HS-5 (cell line): ENCODE results near the gene KRTAP5-10.
"Not testable (repeated sequence)": the region's sequence is repeated elsewhere in the genome, so short reads cannot be mapped to it uniquely, and the experiment has no call there.

Experiments used
- DNase-seq: peaks from one replicate; pipeline ENCODE4 v3.0.0-alpha.2; 2012; ENCODE audit warnings: low read depth

Gene KRTAP5-10, protein sequence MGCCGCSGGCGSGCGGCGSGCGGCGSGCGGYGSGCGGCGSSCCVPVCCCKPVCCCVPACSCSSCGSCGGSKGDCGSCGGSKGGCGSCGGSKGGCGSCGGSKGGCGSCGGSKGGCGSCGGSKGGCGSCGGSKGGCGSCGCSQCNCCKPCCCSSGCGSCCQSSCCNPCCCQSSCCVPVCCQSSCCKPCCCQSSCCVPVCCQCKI

DNA sequence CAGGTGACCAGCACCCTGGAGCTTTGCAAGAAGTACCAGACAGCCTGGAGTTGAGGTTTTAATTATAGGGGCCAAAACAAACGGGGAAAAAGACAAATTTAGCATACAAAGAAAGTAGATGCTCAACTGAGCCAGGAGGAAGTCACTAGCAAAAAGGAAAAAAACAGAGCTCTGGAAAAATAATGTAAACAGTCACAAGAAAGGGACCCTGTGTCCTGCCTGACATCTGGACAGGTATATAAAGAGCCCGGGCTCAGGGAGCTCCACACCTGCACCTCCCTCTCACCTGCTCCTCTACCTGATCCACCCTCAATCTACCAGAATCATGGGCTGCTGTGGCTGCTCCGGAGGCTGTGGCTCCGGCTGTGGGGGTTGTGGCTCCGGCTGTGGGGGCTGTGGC, at the start of gene KRTAP5-10:
Gene KRTAP5-10 (plus strand): TSS at position 301 of the 400 bp plus-strand sequence. CDS start 25 bp downstream, at position 326.
- no peak for DNase-seq

DNA sequence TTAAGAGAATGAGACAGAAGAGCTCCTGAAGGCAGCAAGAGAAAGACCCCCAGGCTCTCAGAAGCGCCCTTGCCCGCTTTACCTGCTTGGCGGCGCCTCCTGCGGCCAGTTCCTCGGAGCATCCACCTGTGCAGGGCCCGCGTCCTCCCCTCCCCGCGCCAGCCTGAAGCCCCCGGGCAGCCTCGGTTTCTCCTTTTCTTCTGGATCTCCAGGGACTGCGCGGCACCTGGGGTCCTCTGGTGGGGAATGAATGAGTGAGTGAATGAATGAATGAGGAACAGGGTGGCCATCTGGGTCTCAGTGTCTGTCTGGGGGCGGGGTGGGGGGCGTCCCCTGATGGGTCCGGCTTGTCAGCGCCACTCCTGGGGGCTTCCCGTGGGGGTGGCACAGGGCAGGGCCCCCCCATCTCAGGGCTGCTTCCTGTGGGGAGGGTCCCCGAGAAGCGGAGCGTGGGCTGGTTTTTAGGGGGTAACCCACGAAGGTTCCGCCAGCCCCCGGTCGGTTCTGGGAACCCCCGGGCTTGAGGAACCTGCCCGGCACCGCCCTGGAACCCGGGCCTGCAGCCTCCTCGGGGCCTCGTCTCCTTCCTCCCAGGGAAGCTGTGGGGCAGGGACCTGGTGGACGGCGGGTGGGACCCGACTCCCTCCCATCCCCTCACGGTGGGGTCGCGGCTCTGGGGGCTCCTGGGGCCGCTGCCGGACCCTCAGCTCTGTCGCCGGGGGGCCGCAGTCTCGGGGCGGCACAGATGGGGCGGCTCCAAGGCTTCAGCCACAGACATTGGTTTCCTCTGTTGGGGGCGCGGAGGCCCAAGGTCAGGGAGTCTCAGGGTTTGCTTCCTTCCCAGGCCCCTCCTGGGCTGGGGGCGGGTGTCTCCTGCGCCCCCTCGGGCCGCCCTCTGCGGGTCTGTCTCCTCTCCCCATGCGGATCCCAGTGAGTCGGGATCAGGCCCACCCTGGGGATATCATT, 46.6 kb upstream of the KRTAP5-10 start:
- DNase-seq, result no peak

DNA sequence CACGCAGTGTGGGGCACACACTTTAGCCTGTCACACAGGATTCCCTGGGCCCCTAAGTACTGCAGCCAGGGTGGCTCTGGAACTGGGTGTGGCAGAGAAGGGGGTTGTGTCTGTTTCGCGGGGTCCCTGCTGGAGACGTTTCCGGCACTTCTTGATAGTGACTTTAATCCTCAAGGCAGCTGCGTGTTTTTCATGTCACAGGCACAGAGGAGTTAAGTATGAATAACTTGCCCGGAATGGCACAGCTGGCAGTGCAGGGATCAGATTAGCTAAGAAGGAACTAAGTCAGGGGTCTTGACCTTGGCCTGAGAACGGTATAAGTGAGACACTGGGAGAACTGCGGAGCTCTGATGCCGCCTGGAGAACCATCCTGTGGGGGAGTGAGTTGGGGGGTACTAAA, 45.8 kb upstream of the KRTAP5-10 start:
- DNase-seq, result no peak

DNA sequence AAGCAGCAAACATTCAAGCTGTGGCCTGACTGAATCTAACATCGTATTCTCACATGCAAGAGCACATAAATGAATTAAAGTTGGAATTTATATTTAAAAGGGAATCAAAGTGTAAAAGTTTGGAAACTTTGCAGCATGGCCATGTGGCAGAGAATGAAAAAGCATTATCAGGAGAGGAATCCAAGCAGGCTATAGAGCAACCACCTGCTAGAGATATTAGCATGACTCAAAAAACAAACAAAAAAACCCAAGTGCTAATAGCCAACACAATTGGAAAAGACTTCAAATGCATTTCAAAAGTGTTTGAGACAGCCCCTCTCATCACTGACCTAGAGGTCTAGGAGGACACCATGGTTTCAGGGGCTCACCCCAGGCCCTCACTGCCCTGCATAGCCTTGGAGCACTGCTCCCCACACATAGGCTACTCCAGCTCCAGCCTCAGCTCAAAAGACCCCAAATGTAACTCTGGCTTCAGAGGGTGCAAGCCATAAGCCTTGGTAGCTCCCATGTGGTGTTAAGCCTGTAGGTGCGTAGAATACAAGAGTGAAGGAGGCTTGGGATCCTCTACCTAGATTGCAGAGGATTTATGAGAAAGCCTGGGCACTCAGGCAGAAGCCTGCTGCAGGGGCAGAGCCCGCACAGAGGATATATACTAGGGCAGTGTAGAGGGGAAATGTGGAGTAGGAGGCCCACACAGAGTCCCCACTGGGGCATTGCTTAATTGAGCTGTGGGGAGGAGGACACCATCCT, 40.0 kb upstream of the KRTAP5-10 start:
- no peak for DNase-seq

DNA sequence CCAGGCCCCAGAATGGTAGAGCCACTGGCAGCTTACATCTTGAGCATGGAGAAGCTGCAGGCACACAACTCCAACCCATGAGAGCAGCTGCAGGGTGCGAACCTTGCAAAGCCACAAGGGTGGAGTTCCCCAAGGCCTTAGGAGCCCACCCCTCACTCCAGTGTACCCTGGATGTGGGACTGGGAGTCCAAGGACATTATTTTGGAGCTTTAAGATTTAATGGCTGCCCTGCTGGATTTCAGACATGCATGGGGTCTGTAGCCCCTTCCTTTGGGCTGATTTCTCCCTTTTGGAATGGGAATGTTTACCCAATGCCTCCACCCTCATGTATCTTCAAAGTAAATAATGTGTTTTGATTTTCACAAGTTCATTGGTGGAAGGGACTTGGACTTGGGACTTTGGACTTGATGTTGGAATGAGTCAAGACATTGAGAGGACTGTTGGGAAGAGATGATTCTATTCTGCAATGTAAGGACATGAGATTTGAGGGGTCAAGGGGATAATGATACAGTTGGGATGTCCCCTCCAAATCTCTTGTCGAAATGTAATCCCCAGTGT, 39.3 kb upstream of the KRTAP5-10 start:
- no peak for DNase-seq

DNA sequence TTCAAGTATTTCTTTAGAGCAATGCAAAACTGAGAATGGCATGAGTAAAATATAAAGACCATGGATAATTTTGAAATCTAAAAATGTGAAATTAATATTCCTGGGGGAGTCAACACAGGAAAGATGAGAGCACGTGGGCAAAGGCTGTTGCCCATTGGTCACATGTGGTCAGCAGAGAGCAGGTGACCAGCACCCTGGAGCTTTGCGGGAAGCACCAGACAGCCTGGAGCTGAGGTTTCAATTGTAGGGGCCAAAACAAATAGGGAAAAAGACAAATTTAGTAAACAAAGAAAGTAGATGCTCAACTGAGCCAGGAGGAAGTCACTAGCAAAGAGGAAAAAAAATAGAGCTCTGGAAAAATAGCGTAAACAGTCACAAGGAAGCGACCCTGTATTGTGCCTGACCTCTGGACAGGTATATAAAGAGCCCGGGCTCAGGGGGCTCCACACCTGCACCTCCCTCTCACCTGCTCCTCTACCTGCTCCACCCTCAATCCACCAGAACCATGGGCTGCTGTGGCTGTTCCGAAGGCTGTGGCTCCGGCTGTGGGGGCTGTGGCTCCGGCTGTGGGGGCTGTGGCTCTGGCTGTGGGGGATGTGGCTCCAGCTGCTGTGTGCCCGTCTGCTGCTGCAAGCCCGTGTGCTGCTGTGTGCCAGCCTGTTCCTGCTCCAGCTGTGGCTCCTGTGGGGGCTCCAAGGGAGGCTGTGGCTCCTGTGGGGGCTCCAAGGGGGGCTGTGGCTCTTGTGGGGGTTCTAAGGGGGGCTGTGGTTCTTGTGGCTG, 38.4 kb upstream of the KRTAP5-10 start, which contains the start of gene KRTAP5-7:
Gene KRTAP5-7 (plus strand): TSS at position 472 of the 780 bp plus-strand sequence. CDS start 34 bp downstream, at position 506.
- not testable (repeated sequence) for DNase-seq

DNA sequence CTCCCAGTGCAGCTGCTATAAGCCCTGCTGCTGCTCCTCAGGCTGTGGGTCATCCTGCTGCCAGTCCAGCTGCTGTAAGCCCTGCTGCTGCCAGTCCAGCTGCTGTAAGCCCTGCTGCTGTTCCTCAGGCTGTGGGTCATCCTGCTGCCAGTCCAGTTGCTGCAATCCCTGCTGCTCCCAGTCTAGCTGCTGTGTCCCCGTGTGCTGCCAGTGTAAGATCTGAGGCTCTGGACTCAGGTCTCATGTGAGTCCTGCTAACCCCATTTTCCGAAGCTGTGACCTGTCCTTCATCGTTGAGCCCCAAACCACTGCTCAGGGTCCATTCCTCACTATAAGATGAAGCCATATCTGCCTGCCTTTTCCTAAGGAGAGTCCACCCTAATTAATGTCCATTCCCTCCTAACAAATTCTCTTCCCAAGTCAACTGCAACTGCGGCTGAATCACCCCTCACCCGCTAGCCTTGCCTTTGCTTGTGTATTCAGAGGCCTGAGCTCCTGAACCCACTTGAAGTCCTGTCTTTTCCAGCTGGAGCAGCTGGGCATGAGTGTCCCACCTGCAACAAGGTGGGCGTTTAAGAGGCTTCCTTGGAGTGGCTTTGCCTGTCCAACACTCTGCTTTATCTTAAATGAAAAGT, 37.7 kb upstream of the KRTAP5-10 start:
- DNase-seq, result no peak

DNA sequence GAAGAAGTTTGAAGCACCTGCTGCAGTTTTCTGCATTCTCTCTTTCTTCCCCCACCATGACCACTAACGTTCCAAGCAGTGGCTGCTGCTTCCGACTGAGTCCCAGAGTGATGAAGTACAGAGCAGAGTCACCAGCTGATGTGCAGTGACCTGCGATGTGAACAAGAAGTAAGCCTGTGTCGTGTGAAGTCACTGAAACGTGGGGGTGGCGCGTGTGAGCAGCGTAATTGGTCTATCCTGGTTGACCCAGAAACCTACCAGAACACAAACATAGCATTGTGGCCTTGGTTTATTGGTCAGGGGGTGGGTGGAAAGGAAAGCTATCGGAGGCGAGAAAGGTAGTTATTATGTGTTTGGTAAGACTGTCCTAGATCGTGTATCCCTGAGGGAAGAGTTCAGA, 34.8 kb upstream of the KRTAP5-10 start:
- DNase-seq, result no peak

DNA sequence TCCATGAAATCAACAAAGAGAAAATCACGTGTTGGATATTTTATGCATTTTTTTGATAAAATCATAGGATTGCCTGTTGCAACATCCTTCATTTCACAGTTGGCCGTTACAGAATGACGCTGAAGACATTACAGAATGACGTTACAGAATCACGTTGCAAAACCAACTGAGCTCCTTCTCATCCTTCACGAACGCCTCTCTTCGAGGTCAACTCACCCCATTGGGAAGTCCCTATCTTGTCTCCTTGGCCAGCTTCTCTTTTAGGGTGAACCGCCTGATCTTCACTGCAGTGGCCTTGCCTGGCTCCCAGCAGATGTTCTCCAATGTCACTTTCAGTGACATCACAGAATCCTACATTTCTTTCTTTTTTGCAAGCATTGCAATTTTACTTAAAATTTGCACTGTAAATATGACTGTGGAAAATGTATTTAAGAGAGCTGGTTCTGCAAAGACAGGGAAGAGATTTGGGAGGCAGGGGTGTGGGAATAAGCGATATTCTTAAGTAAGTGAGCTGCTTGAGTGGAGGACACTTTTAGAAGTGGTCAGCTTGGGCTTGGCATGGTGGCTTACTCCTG, 33.2 kb upstream of the KRTAP5-10 start:
- no peak for DNase-seq

DNA sequence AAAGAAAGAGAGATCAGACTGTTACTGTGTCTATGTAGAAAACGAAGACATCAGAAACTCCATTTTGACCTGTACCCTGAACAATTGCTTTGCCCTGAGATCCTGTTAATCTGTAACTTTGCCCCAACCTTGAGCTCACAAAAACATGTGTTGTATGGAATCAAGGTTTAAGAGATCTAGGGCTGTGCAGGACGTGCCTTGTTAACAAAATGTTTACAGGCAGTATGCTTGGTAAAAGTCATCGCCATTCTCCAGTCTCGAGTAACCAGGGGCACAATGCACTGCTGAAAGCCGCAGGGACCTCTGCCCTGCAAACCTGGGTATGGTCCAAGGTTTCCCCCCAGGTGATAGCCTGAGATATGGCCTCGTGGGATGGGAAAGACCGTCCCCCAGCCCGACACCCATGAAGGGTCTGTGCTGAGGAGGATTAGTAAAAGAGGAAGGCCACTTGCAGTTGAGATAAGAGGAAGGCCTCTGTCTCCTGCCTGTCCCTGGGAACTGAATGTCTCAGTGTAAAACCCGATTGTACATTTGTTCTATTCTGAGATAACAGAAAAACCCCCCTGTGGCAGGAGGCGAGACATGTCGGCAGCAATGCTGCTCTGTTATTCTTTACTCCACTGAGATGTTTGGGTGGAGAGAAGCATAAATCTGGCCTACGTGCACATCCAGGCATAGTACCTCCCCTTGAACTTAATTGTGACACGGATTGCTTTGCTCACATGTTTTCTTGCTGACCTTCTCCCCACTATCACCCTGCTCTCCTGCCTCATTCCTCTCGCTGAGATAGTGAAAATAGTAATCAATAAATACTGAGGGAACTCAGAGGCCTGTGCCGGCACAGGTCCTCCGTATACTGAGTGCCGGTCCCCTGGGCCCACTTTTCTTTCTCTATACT, 30.4 kb upstream of the KRTAP5-10 start:
- DNase-seq, result not testable (repeated sequence)

DNA sequence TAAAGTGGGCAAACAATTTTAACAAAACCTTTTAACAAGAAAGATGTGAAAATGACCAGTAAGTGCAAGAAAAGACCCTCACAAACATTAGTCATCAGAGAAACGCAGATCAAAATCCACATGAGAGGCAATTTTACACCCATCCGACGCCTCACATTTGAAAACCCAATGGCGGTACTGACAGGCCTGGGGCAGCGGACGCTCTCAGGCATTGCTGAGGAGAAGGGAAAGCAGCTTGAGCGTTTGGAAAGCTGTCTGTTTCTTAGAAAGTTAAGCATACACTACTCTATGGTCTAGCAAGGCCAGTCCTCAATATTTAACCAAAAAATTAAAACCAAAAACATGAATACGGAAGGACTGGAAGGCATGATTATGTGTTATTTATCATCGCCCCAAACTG, 29.5 kb upstream of the KRTAP5-10 start:
- DNase-seq, result no peak

DNA sequence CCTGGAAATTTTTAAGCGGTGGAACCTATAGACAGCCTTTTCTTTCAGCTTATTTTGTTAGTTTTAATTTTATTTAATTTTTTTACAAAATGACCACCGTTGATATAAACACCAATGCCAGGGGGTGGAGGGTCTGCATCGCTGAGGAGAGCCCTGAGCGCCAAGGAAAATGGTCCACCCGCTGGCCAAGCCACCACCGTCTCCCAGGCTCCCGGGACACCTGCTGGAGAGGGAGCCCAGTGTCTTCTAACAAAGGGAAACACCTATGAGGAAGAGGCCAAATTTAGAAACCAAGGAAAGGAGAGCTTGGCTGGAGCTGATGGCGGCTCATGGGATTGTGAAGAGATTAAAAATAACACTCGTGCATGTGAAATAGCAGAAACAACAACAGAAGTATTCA, 27.8 kb upstream of the KRTAP5-10 start:
- DNase-seq, result no peak

DNA sequence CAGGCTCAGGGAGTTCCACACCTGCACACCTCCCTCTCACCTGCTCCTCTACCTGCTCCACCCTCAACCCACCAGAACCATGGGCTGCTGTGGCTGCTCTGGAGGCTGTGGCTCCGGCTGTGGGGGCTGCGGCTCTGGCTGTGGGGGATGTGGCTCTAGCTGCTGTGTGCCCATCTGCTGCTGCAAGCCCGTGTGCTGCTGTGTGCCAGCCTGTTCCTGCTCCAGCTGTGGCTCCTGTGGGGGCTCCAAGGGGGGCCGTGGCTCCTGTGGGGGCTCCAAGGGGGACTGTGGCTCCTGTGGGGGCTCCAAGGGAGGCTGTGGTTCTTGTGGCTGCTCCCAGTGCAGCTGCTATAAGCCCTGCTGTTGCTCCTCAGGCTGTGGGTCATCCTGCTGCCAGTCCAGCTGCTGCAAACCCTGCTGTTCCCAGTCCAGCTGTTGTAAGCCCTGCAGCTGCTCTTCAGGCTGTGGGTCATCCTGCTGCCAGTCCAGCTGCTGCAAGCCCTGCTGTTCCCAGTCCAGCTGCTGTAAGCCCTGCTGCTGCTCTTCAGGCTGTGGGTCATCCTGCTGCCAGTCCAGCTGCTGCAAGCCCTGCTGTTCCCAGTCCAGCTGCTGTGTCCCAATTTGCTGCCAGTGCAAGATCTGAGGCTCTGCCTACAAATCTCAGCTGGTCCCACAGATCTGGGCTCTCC, 27.2 kb upstream of the KRTAP5-10 start, which contains the start of gene KRTAP5-8:
Gene KRTAP5-8 (plus strand): TSS at position 49 of the 689 bp plus-strand sequence. CDS start 31 bp downstream, at position 80.
- DNase-seq, result not testable (repeated sequence)

DNA sequence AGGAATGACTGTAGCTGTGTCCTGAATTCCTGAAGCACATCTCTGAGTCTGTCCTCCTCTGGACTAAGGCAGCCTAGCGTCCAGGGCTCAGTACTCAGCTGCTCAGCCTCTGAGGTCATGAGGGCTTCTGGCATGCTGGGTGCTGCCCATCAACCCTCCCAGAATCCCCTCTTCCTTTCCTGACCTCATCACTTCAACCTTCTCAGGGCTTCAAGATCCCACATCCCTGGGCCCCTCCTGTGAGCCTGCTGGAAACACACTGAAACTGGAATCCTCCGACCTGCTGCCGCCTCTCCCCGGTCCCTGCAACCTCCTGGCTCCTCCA, 26.7 kb upstream of the KRTAP5-10 start:
- no peak for DNase-seq

DNA sequence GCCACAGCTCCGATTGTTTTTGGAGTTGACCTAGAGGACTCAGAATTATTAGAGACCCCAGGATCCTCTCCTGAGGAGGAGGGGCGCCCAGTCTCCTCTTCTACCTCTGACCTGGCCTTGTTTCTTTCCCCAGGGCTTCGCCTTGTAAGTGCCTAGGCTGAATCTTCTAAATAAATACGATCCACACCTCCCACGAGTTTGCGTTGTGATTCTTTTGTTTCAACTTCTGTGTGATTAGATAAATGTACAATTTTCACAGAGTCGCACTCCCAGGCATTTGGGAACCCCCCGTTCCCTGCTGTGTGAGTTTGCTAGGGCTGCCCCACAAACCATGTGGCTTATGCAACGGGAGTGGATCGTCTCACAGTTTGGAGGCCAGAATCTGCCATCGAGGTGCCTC, 26.3 kb upstream of the KRTAP5-10 start:
- no peak for DNase-seq

DNA sequence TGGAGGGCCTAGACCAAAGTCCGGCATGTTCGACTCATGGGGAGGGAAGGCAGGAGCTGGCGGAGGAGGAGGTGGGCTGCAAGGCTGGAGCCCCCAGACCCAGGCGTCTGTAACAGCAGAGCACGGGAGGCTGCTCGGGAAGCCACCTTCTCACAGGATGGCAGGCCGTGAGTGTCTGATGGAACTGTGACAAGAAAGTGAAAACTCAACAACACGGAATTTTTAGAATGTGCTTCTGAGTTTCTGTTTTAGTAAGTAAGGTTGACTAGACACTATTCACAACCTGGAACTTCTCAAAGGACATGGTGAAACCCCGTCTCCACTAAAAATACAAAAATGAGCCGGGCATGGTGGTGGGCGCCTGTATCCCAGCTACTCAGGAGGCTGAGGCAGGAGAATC, 25.4 kb upstream of the KRTAP5-10 start:
- not testable (repeated sequence) for DNase-seq

DNA sequence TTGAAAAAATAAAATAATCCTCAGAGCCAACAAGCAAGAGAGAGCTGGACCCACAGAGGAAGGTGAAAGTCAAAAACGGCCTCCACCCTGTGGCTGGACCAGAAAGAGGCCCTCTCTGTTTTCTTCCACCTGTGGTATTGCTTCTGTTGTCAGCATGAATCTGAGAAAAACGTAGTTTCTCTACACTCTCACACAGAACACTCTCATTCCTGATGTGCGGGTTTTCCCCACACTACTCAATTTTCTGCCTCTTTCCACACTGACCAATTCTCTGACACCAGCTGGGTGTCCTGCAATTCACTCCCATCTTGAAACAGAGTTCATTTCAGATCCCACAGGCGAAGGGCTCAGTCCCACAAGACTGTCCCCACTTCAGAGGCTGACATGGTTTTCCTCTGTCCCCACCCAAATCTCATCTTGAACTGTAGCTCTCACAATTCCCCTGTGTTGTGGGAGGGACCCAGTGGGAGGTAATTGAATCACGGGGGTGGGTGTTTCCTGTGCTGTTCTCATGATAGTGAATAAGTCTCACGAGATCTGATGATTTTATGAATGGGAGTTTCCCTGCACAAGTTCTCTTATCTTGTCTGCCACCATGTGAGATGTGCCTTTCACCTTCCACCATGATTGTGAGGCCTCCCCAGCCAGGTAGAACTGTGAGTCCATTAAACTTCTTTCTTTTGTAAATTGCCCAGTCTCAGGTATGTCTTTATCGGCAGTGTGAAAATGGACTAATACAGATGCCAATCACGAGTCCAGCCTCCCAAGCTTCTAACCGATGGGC, 24.6 kb upstream of the KRTAP5-10 start:
- not testable (repeated sequence) for DNase-seq

DNA sequence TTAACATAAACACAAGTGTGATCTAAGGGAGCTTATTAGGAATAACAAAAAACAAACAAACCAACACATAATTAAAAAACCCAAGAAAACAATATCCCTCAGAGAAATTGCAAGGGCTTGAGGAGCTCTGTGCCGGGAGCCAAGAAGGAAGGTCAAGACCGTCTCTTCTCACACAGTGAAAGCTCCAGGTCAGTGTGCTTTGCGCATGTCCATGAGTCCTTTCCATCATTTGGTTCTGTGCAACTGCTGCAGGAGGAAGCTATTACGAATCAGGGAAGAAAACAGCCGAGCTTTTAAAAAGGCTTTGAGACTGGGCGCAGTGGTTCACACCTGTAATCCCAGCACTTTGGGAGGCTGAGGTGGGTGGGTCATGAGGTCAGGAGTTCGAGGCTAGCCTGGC, 23.0 kb upstream of the KRTAP5-10 start:
- DNase-seq, result no peak
